Inflammatory macrophage treated with lipopolysaccharide for 1 hour (primary cell): Measurements from ENCODE around the gene DGCR2.
A peak's percentile ranks its signal among the peaks of the same experiment; 100 is the strongest.

Experiments used
- DNase-seq, 2 donors: peaks; one replicate each; pipeline ENCODE4 v3.0.0-alpha.2; 2020 to 2022

The DGCR2 gene

GRCh38 chr22:19143967-19144400 lies 21.8 kb upstream of the DGCR2 start:
- DNase-seq = peak in 1 of 2 donors; percentile 7

GRCh38 chr22:19143212-19143611 lies 21.0 kb upstream of the DGCR2 start:
- no peak for DNase-seq

GRCh38 chr22:19142394-19142793 lies 20.2 kb upstream of the DGCR2 start:
- no peak for DNase-seq

- DNase-seq = no peak
Measured at GRCh38 chr22:19139974-19140373, 17.8 kb upstream of the DGCR2 start.

GRCh38 chr22:19139001-19139356 lies 16.8 kb upstream of the DGCR2 start:
- DNase-seq = no peak

- DNase-seq = no peak
Measured at GRCh38 chr22:19138217-19139000, 16.2 kb upstream of the DGCR2 start.

- DNase-seq = no peak
Measured at GRCh38 chr22:19137384-19138216, 15.4 kb upstream of the DGCR2 start.

- DNase-seq = no peak
Measured at GRCh38 chr22:19136915-19137314, 14.7 kb upstream of the DGCR2 start.

- DNase-seq = no peak
Measured at GRCh38 chr22:19134874-19135273, 12.7 kb upstream of the DGCR2 start.

- DNase-seq = no peak
Measured at GRCh38 chr22:19134176-19134831, 12.1 kb upstream of the DGCR2 start.

- DNase-seq = no peak
Measured at GRCh38 chr22:19133561-19133960, 11.3 kb upstream of the DGCR2 start.

- DNase-seq = no peak
Measured at GRCh38 chr22:19132693-19133400, 10.6 kb upstream of the DGCR2 start.

- no peak for DNase-seq
Measured at GRCh38 chr22:19132153-19132552, 9.9 kb upstream of the DGCR2 start.

- no peak for DNase-seq
Measured at GRCh38 chr22:19131685-19132015, 9.4 kb upstream of the DGCR2 start.

GRCh38 chr22:19130959-19131684 lies 8.9 kb upstream of the DGCR2 start, which contains the start of gene TSSK2:
Gene TSSK2 (plus strand): TSS chr22:19131308. CDS start chr22:19131400, 92 bp downstream.
- DNase-seq = no peak

- DNase-seq = no peak
Measured at GRCh38 chr22:19129871-19130270, 7.7 kb upstream of the DGCR2 start.

- DNase-seq = no peak
Measured at GRCh38 chr22:19128946-19129727, 6.9 kb upstream of the DGCR2 start.

GRCh38 chr22:19128009-19128401 lies 5.8 kb upstream of the DGCR2 start:
- no peak for DNase-seq

- no peak for DNase-seq
Measured at GRCh38 chr22:19127329-19128008, 5.3 kb upstream of the DGCR2 start.

GRCh38 chr22:19126309-19127273 lies 4.4 kb upstream of the DGCR2 start:
- no peak for DNase-seq
